ENCODE results near the gene CAB39L. TPM values are rescaled to one million over a fixed set of nuclear protein-coding genes. Genes with fewer than 3 reads are reported as not detected.

The CAB39L gene
- polyA plus RNA-seq, 1 of the 3 experiments (the other 2 are of a cell fraction), result 2.6 TPM

DNA sequence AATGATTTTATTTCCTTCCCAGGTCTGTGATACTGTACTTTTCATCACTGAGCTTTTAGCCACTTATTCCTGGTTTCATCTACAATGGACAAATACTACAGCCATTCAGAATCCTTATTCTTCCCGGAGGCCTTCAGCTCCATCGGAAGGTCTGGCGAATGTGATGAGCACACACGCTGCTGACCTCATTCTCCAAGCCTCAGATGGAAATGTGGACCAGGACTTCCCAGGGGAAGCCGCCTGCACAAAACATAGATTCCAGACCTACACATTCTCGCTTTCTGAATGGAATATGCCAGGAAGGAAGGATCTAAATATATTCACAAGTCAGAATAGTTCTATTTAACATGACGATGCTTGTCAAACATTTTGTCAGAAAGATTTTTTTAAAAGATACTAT is 120.5 kb downstream of the CAB39L start:
- Histone ChIP-seq H3K4me3 (ENCODE audit: low read depth in 2 of 2, low read length in 1 of 2) (no peak overlapping the region), H3F3A (replicated peaks; ENCODE audit: insufficient read depth) (no peaks in the 10 kb centered on the region), H3K9ac (no peak overlapping the region), H4K20me1 (ENCODE audit: insufficient read depth) (no peaks in the 10 kb centered on the region), H3K4me1 (ENCODE audit: control insufficient read depth in 1 of 2, insufficient read depth in 2 of 2, low read depth in 1 of 2, low read length in 1 of 2) (no peaks in the 10 kb centered on the region; a peak in 1 of 4 replicates), H3K27ac (ENCODE audit: low read depth in 2 of 2, low read length in 1 of 2) (no peak overlapping the region), H2AFZ (ENCODE audit: low read depth) (no peak overlapping the region), H3K9me2 (no peaks in the 10 kb centered on the region), H3K9me3 (no peaks in the 10 kb centered on the region), H3K79me2 (ENCODE audit: insufficient read depth) (no peaks in the 10 kb centered on the region), H3K4me2 (no peak overlapping the region), H3K27me3 (ENCODE audit: insufficient read depth) (no peaks in the 10 kb centered on the region), H3K36me3 (replicated peaks in 1 of 2; ENCODE audit: control insufficient read depth in 1 of 2, insufficient read depth in 2 of 2, low read length in 1 of 2) (no peaks in the 10 kb centered on the region)
- ChIA-PET POLR2A (no interaction called here), CTCF (interaction anchor here (1.4 to 1.9 kb wide), 2 partner anchors 11 to 42 kb away, joined by 3 to 5 read pairs; no protein-coding TSS in a partner anchor)
- DNase-seq, result no peak
- no peak for TF ChIP-seq FOSL2 (IDR thresholded peaks at IDR 0.05; ENCODE audit: borderline replicate concordance, low read depth)
- TF ChIP-seq TCF12 (IDR thresholded peaks at IDR 0.05), result no peak
- TF ChIP-seq CHD2 (IDR thresholded peaks at IDR 0.05; ENCODE audit: low read length, partially characterized antibody), result no peak
- TF ChIP-seq GATA2 (CRISPR knock-in tag; IDR thresholded peaks at IDR 0.05), result no peak
- TF ChIP-seq, protein P1, sequence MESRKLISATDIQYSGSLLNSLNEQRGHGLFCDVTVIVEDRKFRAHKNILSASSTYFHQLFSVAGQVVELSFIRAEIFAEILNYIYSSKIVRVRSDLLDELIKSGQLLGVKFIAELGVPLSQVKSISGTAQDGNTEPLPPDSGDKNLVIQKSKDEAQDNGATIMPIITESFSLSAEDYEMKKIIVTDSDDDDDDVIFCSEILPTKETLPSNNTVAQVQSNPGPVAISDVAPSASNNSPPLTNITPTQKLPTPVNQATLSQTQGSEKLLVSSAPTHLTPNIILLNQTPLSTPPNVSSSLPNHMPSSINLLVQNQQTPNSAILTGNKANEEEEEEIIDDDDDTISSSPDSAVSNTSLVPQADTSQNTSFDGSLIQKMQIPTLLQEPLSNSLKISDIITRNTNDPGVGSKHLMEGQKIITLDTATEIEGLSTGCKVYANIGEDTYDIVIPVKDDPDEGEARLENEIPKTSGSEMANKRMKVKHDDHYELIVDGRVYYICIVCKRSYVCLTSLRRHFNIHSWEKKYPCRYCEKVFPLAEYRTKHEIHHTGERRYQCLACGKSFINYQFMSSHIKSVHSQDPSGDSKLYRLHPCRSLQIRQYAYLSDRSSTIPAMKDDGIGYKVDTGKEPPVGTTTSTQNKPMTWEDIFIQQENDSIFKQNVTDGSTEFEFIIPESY (IDR thresholded peaks at IDR 0.05; ENCODE audit: borderline replicate concordance, low read depth), result no peak
- TF ChIP-seq, protein P2, sequence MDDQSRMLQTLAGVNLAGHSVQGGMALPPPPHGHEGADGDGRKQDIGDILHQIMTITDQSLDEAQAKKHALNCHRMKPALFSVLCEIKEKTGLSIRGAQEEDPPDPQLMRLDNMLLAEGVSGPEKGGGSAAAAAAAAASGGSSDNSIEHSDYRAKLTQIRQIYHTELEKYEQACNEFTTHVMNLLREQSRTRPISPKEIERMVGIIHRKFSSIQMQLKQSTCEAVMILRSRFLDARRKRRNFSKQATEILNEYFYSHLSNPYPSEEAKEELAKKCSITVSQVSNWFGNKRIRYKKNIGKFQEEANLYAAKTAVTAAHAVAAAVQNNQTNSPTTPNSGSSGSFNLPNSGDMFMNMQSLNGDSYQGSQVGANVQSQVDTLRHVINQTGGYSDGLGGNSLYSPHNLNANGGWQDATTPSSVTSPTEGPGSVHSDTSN (IDR thresholded peaks at IDR 0.05), result no peak
- no peak for TF ChIP-seq RXRA (IDR thresholded peaks at IDR 0.05; ENCODE audit: borderline replicate concordance, low read depth)
- TF ChIP-seq NRF1 (IDR thresholded peaks at IDR 0.05; ENCODE audit: low read depth, low read length), result no peak
- TF ChIP-seq RFX5 (IDR thresholded peaks at IDR 0.05; ENCODE audit: low read length), result no peak
- no peak for TF ChIP-seq MEF2A (IDR thresholded peaks at IDR 0.05; ENCODE audit: borderline replicate concordance, low read depth)
- no peak for TF ChIP-seq FOXJ3 (CRISPR knock-in tag; IDR thresholded peaks at IDR 0.05)
- TF ChIP-seq, protein P3, sequence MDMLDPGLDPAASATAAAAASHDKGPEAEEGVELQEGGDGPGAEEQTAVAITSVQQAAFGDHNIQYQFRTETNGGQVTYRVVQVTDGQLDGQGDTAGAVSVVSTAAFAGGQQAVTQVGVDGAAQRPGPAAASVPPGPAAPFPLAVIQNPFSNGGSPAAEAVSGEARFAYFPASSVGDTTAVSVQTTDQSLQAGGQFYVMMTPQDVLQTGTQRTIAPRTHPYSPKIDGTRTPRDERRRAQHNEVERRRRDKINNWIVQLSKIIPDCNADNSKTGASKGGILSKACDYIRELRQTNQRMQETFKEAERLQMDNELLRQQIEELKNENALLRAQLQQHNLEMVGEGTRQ (IDR thresholded peaks at IDR 0.05; ENCODE audit: borderline replicate concordance, low read depth, low read length), result no peak
- no peak for TF ChIP-seq RAD21 (IDR thresholded peaks at IDR 0.05; ENCODE audit: low read length)
- no peak for TF ChIP-seq NFIC (IDR thresholded peaks at IDR 0.05; ENCODE audit: borderline replicate concordance)
- TF ChIP-seq YY1 (IDR thresholded peaks at IDR 0.05; ENCODE audit: low read depth), result no peak
- no peak for TF ChIP-seq SIN3A (IDR thresholded peaks at IDR 0.05; ENCODE audit: borderline replicate concordance, low read depth, low read length)
- TF ChIP-seq POLR2AphosphoS5 (IDR thresholded peaks at IDR 0.05; ENCODE audit: low read depth, low read length), result no peak
- no peak for TF ChIP-seq EP300 (IDR thresholded peaks at IDR 0.05; ENCODE audit: borderline replicate concordance in 1 of 2, low read depth in 1 of 2, low read length in 1 of 2)
- WGBS (ENCODE audit: low lambda C conversion rate), result 94% methylated on average over 7 of the region's 7 CpGs
